Endothelial cell (in vitro differentiated cells): ENCODE results near the gene CADM1. TPM values are rescaled to one million over a fixed set of nuclear protein-coding genes. Genes with fewer than 3 reads are reported as not detected.

Source experiments
- DNase-seq: peaks from one replicate; pipeline ENCODE4 v3.0.0; 2021; ENCODE audit warnings: low spot score
- H3K27ac Mint-ChIP-seq: one replicate; pipeline ENCODE4 v1.8.0; 2021; ENCODE audit warnings: mixed read lengths, inconsistent platforms; ENCODE audit not compliant: unreplicated experiment
- H3K27me3 Mint-ChIP-seq: one replicate; pipeline ENCODE4 v1.8.0; 2021; ENCODE audit warnings: mild to moderate bottlenecking, moderate library complexity, mixed read lengths, inconsistent platforms; ENCODE audit not compliant: unreplicated experiment
- H3K36me3 Mint-ChIP-seq: one replicate; pipeline ENCODE4 v1.8.0; 2021; ENCODE audit warnings: mild to moderate bottlenecking, low read depth, mixed read lengths, inconsistent platforms; ENCODE audit not compliant: unreplicated experiment
- H3K4me1 Mint-ChIP-seq: one replicate; pipeline ENCODE4 v1.8.0; 2021; ENCODE audit warnings: mild to moderate bottlenecking, mixed read lengths, inconsistent platforms; ENCODE audit not compliant: unreplicated experiment
- H3K4me3 Mint-ChIP-seq: one replicate; pipeline ENCODE4 v1.8.0; 2021; ENCODE audit warnings: mild to moderate bottlenecking, mixed read lengths, inconsistent platforms; ENCODE audit not compliant: unreplicated experiment
- H3K9me3 Mint-ChIP-seq: one replicate; pipeline ENCODE4 v1.8.0; 2021; ENCODE audit warnings: mixed read lengths, inconsistent platforms; ENCODE audit not compliant: unreplicated experiment
- CTCF ChIP-seq: fragments of 200-600 bp; sonication (generic); IDR thresholded peaks from one replicate; pipeline ENCODE4 v1.5.0; 2021; ENCODE audit warnings: antibody characterized with exemption; ENCODE audit not compliant: unreplicated experiment
- total RNA-seq: library from RNA; stranded (reverse); fragmentation: NEBNext Ultra II Directional; extraction: Animal tissue kit (Norgen Biotek cat#: 25700); gene quantifications from one replicate; pipeline ENCODE4 v1.2.1, GENCODE V29; 2021; ENCODE audit not compliant: unreplicated experiment

Gene CADM1
- total RNA-seq, 1 donor from 2014 or later: 65.5 TPM

- no peaks in the 10 kb centered on the region for H3K36me3 Mint-ChIP-seq
- no peaks in the 10 kb centered on the region for H3K9me3 Mint-ChIP-seq
- H3K4me3 Mint-ChIP-seq: peak overlapping the region; percentile 35
- no peak for TF ChIP-seq CTCF
- no peak overlapping the region for H3K27ac Mint-ChIP-seq
- H3K27me3 Mint-ChIP-seq: no peaks in the 10 kb centered on the region
- DNase-seq: no peak
- peaks cover 39% of the 10 kb centered on the region for H3K4me1 Mint-ChIP-seq
These were observed 297.7 kb downstream of the CADM1 start for GRCh38 chr11:115206365-115207022.

- Mint-ChIP-seq H3K27ac (peak overlapping the region; percentile 10), H3K4me3 (no peak overlapping the region), H3K9me3 (no peaks in the 10 kb centered on the region), H3K4me1 (peaks cover 35% of the 10 kb centered on the region), H3K27me3 (no peaks in the 10 kb centered on the region), H3K36me3 (no peaks in the 10 kb centered on the region)
- no peak for DNase-seq
- no peak for TF ChIP-seq CTCF
These were observed 301.2 kb downstream of the CADM1 start for GRCh38 chr11:115202900-115203552.

GRCh38 chr11:115202074-115202473, 302.1 kb downstream of the CADM1 start:
- H3K4me1 Mint-ChIP-seq: peaks cover 27% of the 10 kb centered on the region
- H3K27me3 Mint-ChIP-seq: no peaks in the 10 kb centered on the region
- H3K27ac Mint-ChIP-seq: no peak overlapping the region
- H3K36me3 Mint-ChIP-seq: no peaks in the 10 kb centered on the region
- TF ChIP-seq CTCF: no peak
- H3K9me3 Mint-ChIP-seq: no peaks in the 10 kb centered on the region
- DNase-seq: no peak
- no peak overlapping the region for H3K4me3 Mint-ChIP-seq

- Mint-ChIP-seq H3K36me3 (no peaks in the 10 kb centered on the region), H3K9me3 (no peaks in the 10 kb centered on the region), H3K27ac (no peak overlapping the region), H3K4me3 (no peak overlapping the region), H3K4me1 (peaks cover 19% of the 10 kb centered on the region), H3K27me3 (no peaks in the 10 kb centered on the region)
- DNase-seq: no peak
- TF ChIP-seq CTCF: no peak
These were observed 303.0 kb downstream of the CADM1 start for GRCh38 chr11:115201111-115201792.
